HG03064 (cell line): ENCODE data around the gene ZNF385B.
"Not testable (repeated sequence)": the region's sequence is repeated elsewhere in the genome, so short reads cannot be mapped to it uniquely, and the experiment has no call there.

Experiments
- ATAC-seq: cut with Tn5 transposase; IDR thresholded peaks from one replicate; pipeline ENCODE4 v1.9.1; 2021; ENCODE audit warnings: low read depth; ENCODE audit not compliant: unreplicated experiment

ZNF385B gene

GRCh38 chr2:179805001-179805400, 56.4 kb downstream of the ZNF385B start:
- ATAC-seq: no peak

DNA sequence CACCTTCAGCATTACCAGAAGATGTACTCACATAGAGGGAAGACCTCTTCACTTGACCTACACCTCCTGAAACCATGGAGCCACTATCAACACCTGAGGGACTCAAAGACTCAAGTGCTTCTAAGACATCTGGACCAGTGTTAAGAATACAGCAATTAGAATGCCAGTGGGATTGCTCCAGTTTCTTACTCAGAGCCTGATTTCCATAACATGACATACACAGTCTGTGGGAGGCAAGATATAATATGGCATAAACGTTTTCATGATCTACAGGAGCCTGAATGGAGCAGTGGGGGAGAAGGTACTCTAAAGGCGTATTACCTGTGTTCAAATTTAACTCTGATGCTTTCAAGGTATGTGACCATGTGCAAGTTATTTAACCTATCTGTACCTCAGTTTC, 57.2 kb downstream of the ZNF385B start:
- ATAC-seq: no peak

DNA sequence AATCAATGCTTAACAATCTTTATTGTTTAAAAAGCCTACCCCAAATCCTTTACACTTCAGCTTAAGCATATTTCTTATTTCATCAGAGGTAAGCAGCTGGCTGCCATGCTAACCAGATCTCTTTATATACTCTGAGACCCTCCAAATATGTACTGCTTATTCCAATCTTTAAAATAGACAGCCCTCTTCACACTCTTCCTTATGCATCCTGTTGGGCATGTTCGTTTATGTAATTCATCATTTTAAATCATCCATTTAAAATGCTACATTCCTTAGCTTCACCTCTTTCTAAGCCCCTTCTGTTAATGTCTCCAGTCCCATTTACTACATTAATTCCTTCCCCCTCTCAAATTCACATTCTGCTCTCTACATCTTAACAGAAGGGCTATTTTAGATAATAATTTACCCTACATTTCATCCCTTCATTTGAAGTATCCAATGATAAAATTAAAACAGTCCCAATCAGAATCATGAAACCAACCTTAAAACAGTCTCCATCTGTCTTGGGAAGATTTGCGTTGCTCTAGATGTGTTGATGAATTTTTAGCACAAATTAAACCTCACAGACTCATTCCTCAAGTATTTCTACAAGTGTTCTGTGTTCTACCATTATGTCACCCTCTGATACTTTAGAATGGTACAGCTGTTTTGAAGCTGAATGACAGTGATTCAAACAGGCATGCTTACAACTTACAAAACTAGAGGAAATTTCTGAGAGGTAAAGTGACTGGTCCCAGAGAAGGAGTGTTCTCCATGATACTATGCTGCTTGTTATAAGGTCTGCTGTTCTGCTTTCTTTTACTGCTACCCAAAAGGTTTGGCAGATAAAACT, 59.1 kb downstream of the ZNF385B start:
- no peak for ATAC-seq

GRCh38 chr2:179800776-179801175, 60.6 kb downstream of the ZNF385B start:
- no peak for ATAC-seq

DNA sequence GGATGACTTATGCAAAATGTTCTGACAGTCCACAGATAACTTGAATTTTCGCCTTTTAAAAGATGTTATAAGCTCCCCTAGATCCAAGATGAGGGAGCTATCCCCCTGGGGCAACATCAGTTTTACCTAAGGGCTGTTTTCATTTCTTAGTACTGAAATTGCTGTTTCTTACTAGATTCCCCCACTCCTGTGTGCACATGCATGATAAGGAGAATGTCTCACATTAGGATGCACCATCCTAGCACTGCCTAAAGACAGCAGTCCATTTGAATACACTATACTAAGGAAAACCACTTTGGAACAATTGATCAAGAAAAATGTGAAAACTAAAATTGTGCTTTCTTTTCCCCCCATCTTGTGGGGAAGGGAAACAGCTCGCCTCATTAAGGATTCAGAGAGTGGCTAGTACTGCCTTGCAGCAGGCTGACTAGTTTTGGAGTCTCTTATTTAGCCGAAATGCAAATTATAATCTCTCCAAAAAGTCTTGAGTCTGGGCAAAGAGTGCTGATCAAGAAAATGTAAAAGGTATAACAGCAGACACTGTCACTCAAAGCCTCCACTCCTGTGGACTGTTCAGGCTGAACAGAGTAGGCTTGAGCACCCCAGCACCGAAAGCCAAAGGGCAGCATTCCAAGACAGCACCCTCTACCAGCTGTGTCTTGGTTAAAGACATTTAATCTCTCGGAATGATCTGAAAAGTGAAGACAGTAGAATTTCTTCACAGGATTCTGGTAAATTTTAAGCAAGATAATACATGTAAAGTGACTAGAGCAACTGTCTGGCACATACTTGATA, 65.0 kb downstream of the ZNF385B start:
- ATAC-seq: no peak

GRCh38 chr2:179793902-179794301, 67.5 kb downstream of the ZNF385B start:
- ATAC-seq: no peak

DNA sequence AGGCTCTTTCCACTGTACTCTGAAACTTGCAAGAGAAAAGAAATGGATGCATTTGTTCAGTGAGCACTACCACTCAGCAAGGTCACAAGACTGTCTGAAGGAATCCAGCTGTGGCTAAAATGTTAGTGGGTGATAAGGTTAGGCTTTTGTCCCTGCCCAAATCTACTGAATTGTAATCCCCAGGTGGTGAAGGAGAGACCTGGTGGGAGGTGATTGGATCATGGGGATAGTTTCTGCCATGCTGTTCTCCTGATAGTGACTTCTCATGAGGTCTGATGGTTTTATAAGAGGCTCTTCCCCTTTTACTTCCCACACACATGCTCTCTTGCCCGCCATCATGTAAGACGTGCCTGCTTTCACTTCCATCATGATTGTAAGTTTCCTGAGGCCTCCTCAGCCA, 68.2 kb downstream of the ZNF385B start:
- no peak for ATAC-seq

- ATAC-seq: no peak
Measured at GRCh38 chr2:179790235-179791217, 70.9 kb downstream of the ZNF385B start.

GRCh38 chr2:179788104-179788503, 73.3 kb downstream of the ZNF385B start:
- no peak for ATAC-seq

DNA sequence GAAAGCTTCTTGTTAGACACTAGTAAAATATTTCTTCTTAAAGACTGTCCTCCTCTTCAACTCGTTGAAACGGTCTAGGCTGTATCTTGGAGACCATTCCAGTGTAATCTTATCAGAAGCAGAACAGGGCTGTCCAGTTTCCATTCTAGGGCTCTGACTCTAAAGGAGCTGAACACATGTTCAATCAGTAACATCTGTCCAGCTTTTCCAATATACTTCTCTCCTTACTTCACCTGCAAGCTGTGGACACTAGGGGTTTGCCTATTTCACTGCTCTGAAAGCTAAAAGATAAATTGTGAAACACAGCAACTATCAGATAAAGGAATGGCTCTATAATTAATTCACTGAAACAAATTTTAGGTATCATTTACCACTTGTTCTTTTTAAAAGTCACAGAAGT, 73.8 kb downstream of the ZNF385B start:
- ATAC-seq: no peak

- ATAC-seq: no peak
Measured at GRCh38 chr2:179785902-179786301, 75.5 kb downstream of the ZNF385B start.

DNA sequence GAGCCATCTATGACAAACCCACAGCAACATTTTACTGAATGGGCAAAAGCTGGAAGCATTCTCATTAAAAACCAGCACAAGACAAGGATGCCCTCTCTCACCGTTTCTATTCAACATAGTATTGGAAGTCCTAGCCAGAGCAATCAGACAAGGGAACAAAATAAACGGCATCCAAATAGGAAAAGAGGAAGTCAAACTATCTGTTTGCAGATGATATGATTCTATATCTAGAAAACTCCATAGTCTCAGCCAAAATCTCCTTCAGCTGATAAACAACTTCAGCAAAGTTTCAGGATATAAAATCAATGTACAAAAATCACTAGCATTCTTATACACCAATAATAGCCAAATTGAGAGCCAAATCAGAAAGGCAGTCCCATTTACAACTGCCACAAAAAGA, 79.1 kb downstream of the ZNF385B start:
- not testable (repeated sequence) for ATAC-seq

DNA sequence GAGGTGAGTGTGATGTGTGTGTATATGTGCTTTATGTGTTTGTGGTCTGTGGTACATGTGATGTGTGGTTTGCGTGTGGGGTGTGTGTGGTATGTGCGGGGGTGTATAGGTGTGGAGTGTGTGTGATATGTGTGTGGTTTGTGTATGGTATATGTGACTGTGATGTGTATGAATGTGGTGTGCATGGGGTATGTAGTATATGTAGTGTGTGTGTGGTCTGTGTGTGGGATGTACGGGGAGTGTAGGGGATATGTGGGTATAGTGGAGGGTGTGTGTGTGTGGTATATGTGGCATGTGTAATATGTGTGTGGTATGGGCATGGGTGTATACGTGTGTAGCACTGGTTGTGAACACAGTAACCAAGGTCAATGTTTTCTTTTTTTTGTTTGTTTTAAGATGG, 87.4 kb downstream of the ZNF385B start:
- no peak for ATAC-seq

GRCh38 chr2:179772346-179772745, 89.1 kb downstream of the ZNF385B start:
- no peak for ATAC-seq

DNA sequence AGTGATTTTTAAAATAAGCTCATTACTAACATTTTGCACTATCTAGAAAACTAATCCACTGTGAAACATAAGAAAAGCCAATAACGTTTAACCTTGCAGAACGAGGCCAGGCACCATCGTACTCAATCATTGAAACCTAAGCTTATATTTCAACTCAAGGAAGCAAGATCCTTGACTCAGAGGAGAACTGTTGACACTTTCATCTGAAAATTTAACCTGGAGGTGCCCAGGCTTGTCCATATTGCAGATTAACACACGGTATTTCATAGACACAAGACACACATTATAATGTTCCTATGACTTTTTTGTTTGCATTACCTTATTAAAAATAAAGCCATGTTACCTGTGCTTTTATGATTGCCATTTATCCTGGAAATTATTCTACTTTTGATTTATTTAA, 89.6 kb downstream of the ZNF385B start:
- ATAC-seq: no peak

DNA sequence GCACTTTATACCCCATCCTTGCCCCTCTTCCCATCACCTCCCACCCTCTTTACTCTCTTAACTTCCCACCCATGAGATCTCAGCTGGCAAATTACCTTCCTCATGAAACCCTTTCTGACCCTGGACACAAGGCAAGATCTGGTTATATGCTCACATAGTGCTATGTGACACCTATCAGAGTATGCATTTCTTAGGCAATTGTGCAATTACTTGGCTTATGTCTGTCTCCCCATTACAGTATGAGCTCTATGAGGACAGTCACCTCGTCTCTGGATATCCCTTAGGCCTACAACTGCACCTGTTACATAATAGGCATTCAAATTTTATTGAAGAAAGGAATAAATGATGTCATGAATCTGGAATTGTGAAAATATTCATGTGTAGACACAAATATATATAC, 91.4 kb downstream of the ZNF385B start:
- no peak for ATAC-seq

- no peak for ATAC-seq
Measured at GRCh38 chr2:179769323-179769722, 92.1 kb downstream of the ZNF385B start.

- ATAC-seq: no peak
Measured at GRCh38 chr2:179768765-179769164, 92.6 kb downstream of the ZNF385B start.

- ATAC-seq: no peak
Measured at GRCh38 chr2:179765666-179766065, 95.7 kb downstream of the ZNF385B start.

DNA sequence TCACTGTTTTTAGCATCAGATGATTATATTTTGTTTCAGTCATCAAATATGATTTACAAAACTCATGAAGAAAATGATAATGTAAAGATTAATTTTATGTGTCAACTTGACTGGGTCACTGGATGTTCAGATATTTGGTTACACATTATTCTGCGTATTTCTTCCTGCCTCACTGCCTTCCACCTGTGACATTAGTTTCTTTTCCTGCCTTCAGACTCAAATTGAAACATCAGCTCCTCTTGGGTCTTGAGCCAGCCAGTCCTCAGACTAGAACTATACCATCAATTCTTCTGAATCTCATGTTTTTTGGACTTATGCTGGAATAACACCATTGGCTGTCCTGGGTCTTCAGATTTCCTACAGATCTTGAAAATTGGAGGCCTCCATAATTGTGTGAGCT, 96.7 kb downstream of the ZNF385B start:
- ATAC-seq: peak; percentile 92

DNA sequence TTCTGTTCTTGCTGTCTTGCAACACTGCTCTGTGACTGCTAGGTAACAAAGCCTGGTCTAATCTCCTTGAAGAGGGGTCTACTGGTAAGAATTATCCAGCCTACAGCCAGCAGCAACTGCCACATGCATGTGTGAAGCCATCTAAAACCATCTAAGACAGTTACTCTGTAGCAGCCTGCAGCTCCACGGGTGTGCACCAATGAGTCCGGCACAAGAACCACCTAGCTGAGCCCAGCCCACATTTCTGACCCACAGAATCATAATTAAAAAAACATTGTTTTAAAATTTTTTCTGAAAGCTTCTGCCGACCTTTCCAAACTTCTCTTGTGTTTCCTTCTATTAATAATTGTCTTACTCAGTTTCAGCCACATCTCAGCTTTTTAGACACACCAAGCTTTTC, 102.8 kb downstream of the ZNF385B start:
- ATAC-seq: no peak
